Central memory CD8-positive, alpha-beta T cell (primary cell): ENCODE results near the gene SKI.

Experiments used
- ATAC-seq: fragments of 150-1000 bp; cut with Tn5 transposase; replicated peaks from 2 replicates; pipeline ENCODE4 v1.10.0; 2022; ENCODE audit warnings: mild to moderate bottlenecking, moderate FRiP score, moderate number of reproducible peaks; ENCODE audit not compliant: poor library complexity, severe bottlenecking; ENCODE audit errors: extremely low read depth
- DNase-seq, 2 donors: peaks; one replicate each; pipeline ENCODE4 v3.0.0; 2021; ENCODE audit warnings: low spot score in 2 of 2
- H3K27ac Mint-ChIP-seq: one replicate; pipeline ENCODE4 v1.8.0; 2022; ENCODE audit warnings: low read depth, mild to moderate bottlenecking, moderate library complexity, mixed read lengths
- H3K27me3 Mint-ChIP-seq: one replicate; pipeline ENCODE4 v1.8.0; 2022; ENCODE audit warnings: mixed read lengths
- H3K36me3 Mint-ChIP-seq: one replicate; pipeline ENCODE4 v1.8.0; 2022; ENCODE audit warnings: mild to moderate bottlenecking, moderate library complexity, mixed read lengths; ENCODE audit not compliant: insufficient read depth
- H3K4me1 Mint-ChIP-seq: one replicate; pipeline ENCODE4 v1.8.0; 2022; ENCODE audit warnings: mixed read lengths
- H3K4me3 Mint-ChIP-seq: one replicate; pipeline ENCODE4 v1.8.0; 2022; ENCODE audit warnings: mild to moderate bottlenecking, moderate library complexity, mixed read lengths
- H3K9me3 Mint-ChIP-seq: one replicate; pipeline ENCODE4 v1.8.0; 2022; ENCODE audit warnings: mixed read lengths

Gene SKI

DNA sequence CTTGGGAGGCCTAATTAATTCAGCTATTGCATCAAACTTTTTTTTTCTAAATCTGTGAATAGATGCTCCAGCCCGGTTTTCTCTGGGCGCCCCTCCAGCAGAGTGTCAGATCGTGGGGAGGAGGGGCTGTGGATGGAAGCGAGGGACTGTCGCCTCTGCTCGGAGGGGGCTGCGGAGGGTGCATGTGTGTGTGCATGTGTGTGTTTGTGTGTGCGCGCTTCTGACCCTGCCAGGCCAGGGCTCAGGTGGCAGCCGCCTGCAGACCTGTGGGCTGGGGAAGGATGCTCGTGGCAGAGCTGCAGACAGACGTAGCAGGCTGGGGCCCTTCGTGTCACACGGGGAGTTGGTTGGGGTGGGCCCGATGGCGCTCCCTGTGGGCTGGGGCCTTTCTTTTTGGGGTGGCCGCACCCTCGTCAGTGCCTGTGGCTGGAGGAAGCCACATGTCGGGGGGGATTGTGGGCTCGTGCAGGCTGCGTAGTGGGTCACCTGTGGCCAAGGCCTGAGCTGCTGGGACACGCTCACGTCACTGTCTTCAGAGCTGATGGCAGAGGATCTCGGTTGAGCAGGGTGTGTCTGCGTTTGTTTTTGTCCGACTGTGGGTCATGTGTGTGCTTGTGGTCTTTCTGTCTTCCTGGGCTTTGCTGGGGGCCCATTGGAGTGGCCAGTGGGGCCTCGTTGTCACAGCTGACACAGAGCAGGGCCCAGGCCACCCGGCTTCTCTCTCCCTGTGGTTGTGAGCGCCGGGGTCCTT, 2.8 kb downstream of the SKI start:
- Mint-ChIP-seq H3K36me3 (peaks cover 75% of the 10 kb centered on the region), H3K4me3 (peak overlapping the region; percentile 91), H3K4me1 (peaks cover 68% of the 10 kb centered on the region), H3K9me3 (no peaks in the 10 kb centered on the region), H3K27me3 (no peaks in the 10 kb centered on the region), H3K27ac (peak overlapping the region; percentile 96)
- DNase-seq (peak; percentile 73 to 81), ATAC-seq (peak; percentile 10)

DNA sequence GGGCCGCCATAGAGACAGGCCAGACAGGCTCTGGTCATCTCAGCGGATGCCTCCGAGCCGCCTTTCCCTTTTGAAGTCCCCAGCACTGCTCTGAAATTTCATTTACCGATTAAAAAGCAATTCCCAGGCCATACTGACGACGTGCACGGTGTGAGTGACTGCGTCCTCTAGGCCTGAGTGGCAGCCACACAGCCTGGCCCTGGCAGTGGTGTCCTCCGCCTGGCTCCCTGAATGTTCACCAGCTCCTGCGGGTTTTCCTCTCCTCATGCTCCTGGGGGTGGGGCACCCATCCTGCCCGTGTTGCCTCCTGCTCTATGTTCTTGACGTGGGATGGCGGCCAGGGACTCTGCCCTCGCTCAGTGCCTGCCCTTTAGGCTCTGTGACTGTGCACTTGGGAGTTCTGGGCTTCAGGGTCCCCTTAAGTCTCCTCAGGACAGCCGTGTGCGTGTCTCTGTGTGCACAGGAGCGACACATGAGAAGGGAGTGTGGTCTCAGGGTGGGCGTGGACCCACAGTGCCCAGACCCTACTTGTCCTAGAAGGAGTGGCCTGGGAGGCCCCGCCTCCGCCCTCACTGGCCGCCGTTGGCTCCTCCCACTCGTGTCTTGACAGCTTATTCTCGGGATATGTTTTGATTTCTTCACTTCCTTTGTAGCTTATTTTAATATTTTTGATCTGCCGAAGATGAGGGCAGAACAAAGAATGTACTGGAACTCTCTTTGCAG, 3.6 kb downstream of the SKI start:
- Mint-ChIP-seq H3K36me3 (peaks cover 79% of the 10 kb centered on the region), H3K27ac (peak overlapping the region; percentile 96), H3K4me3 (peak overlapping the region; percentile 91), H3K27me3 (no peaks in the 10 kb centered on the region), H3K4me1 (peaks cover 65% of the 10 kb centered on the region), H3K9me3 (no peaks in the 10 kb centered on the region)
- DNase-seq (peak; percentile 56 to 75), ATAC-seq (no peak)

DNA sequence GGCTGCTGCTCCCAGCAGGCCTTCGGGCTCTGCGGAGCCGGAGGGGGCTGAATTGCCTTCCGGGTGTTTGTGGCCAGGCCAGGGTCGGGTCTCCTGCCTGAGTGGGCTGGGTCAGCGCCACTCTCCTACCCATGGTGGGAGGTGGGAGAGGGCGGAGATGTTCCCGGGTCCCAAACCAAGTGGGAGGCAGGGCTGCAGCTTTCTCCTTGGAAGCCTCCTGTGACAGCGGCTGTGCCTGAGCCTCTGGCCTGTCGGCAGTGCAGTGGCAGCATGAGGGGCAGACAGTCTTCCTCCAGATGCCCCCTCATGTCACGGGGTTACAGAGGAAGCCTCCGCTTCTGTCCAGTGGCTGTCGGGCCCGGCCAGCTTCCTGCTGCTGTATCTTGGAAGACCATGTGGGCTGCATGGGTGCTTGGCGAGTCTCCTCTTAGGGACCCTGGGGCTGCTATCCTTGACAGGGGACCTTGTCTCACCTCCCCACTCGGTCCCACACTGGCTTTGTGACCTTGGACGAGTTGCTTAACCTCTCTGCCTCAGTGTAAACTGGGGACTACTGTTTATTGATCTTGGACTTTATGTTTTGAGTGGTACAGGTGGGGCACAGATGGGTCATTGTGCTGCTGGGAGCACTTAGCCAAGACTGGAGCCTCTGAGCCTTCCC, 4.3 kb downstream of the SKI start:
- Mint-ChIP-seq H3K27me3 (no peaks in the 10 kb centered on the region), H3K9me3 (no peaks in the 10 kb centered on the region), H3K36me3 (peaks cover 81% of the 10 kb centered on the region), H3K4me1 (peaks cover 72% of the 10 kb centered on the region), H3K4me3 (peak overlapping the region; percentile 91), H3K27ac (peak overlapping the region; percentile 96)
- DNase-seq (no peak), ATAC-seq (no peak)

- peak overlapping the region; percentile 96 for H3K27ac Mint-ChIP-seq
- peaks cover 74% of the 10 kb centered on the region for H3K4me1 Mint-ChIP-seq
- ATAC-seq (no peak), DNase-seq (no peak)
- no peaks in the 10 kb centered on the region for H3K27me3 Mint-ChIP-seq
- no peaks in the 10 kb centered on the region for H3K9me3 Mint-ChIP-seq
- peak overlapping the region; percentile 91 for H3K4me3 Mint-ChIP-seq
- H3K36me3 Mint-ChIP-seq, result peaks cover 82% of the 10 kb centered on the region
Observed at GRCh38 chr1:2232916-2233438, 4.9 kb downstream of the SKI start.

- DNase-seq (no peak), ATAC-seq (no peak)
- Mint-ChIP-seq H3K27me3 (no peaks in the 10 kb centered on the region), H3K36me3 (peaks cover 87% of the 10 kb centered on the region), H3K4me1 (peaks cover 74% of the 10 kb centered on the region), H3K27ac (peak overlapping the region; percentile 96), H3K4me3 (peak overlapping the region; percentile 91), H3K9me3 (no peaks in the 10 kb centered on the region)
Observed at GRCh38 chr1:2233468-2233867, 5.3 kb downstream of the SKI start.

GRCh38 chr1:2233997-2234761, 6.1 kb downstream of the SKI start:
- H3K4me1 Mint-ChIP-seq, result peaks cover 74% of the 10 kb centered on the region
- peak overlapping the region; percentile 91 for H3K4me3 Mint-ChIP-seq
- ATAC-seq (peak; percentile 81), DNase-seq (peak; percentile 69 to 92)
- H3K9me3 Mint-ChIP-seq, result no peaks in the 10 kb centered on the region
- H3K27me3 Mint-ChIP-seq, result no peaks in the 10 kb centered on the region
- H3K27ac Mint-ChIP-seq, result peak overlapping the region; percentile 96
- peaks cover 85% of the 10 kb centered on the region for H3K36me3 Mint-ChIP-seq

GRCh38 chr1:2234762-2235113, 6.6 kb downstream of the SKI start:
- Mint-ChIP-seq H3K27me3 (no peaks in the 10 kb centered on the region), H3K27ac (peak overlapping the region; percentile 96), H3K4me3 (peak overlapping the region; percentile 91), H3K36me3 (peaks cover 84% of the 10 kb centered on the region), H3K4me1 (peaks cover 74% of the 10 kb centered on the region), H3K9me3 (no peaks in the 10 kb centered on the region)
- DNase-seq (peak in 1 of 2 donors; percentile 69), ATAC-seq (peak; percentile 43)

DNA sequence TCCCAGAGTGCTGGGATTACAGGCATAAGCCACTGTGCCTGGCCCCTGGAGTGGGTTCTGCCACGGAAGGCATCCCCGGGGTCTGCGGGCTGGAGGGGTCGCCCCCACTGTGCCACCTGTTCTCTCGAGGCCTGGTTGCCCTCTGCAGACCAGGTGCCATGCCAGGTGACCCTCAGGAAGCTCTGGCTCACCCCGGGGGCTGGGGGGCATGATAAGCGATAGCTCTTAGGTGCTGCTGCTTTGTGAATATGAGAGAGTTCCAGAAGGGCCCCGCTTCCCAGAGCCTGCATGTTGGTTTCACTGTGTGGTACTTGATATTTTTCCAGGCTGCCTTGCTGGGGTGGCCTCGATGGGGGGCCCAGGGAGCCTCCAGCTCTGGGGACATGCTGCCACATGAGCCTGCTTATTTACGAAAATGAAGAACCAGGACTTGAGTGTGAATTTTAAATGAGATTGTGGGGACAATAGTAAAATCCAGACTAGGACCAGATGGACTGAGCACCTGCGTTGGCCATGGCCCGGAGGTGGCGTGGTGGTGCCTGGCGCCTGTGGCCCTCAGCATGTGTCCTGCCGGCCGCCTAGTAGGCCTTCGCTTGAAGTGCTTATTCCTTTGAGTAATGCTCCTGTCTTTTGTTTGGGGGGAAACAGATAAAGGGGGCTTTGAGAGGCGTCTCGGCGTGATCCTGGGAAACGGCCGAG, 7.3 kb downstream of the SKI start:
- Mint-ChIP-seq H3K27me3 (no peaks in the 10 kb centered on the region), H3K4me1 (peaks cover 80% of the 10 kb centered on the region), H3K9me3 (no peaks in the 10 kb centered on the region), H3K4me3 (peak overlapping the region; percentile 91), H3K27ac (peak overlapping the region; percentile 96), H3K36me3 (peaks cover 84% of the 10 kb centered on the region)
- ATAC-seq, result no peak
- DNase-seq, result no peak

- Mint-ChIP-seq H3K27ac (peak overlapping the region; percentile 96), H3K4me1 (peaks cover 80% of the 10 kb centered on the region), H3K4me3 (peak overlapping the region; percentile 58), H3K36me3 (peaks cover 84% of the 10 kb centered on the region), H3K27me3 (no peaks in the 10 kb centered on the region), H3K9me3 (no peaks in the 10 kb centered on the region)
- ATAC-seq (no peak), DNase-seq (peak in 1 of 2 donors; percentile 47)
Observed at GRCh38 chr1:2236695-2237677, 8.9 kb downstream of the SKI start.

- Mint-ChIP-seq H3K27me3 (no peaks in the 10 kb centered on the region), H3K4me3 (peak overlapping the region; percentile 58), H3K27ac (peak overlapping the region; percentile 96), H3K36me3 (peaks cover 84% of the 10 kb centered on the region), H3K4me1 (peaks cover 75% of the 10 kb centered on the region), H3K9me3 (no peaks in the 10 kb centered on the region)
- DNase-seq, result no peak
- no peak for ATAC-seq
Observed at GRCh38 chr1:2237773-2238172, 9.7 kb downstream of the SKI start.
